ENCODE measurements around the gene MAN1A2.
"Not testable (repeated sequence)": the region's sequence is repeated elsewhere in the genome, so short reads cannot be mapped to it uniquely, and the experiment has no call there.

The MAN1A2 gene

DNA sequence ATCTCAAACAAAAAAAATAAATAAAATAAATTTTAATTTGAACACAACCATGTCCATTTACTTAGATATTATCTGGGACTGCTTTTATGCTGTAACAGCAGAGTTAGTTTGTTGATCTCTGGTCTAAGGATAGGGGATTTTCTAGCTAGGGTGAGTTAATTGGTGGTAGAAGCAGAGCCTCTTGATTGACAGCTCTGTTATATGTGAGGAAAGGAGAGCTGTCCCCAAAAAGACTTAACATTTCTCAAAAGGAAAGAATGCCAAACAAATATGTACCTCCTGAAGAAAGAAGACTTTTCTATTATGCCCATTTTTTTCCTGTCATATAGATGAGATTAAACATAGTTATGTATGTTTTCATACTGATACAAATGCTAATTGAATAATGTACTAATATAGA lies 37.8 kb downstream of the MAN1A2 start:
- no peak for DNase-seq

DNA sequence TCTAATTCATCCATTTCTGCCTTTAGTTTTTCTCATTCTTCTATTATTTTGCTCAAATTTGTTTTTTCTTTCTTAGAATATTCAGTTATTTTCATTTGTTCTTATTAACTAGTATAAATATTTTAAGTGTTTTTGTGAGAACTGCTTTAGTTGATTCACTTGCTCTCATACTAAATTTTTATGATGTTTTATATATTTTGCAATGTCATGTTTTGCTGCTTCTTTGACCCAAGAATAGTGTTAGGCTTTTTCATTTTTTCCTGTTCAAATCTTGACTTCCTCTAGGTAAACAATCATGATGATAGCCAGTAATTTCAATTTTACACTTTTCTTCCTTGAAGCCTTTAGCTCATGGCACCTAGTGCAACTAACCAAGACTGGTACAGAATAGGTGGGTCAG lies 45.2 kb downstream of the MAN1A2 start:
- no peak for DNase-seq

DNA sequence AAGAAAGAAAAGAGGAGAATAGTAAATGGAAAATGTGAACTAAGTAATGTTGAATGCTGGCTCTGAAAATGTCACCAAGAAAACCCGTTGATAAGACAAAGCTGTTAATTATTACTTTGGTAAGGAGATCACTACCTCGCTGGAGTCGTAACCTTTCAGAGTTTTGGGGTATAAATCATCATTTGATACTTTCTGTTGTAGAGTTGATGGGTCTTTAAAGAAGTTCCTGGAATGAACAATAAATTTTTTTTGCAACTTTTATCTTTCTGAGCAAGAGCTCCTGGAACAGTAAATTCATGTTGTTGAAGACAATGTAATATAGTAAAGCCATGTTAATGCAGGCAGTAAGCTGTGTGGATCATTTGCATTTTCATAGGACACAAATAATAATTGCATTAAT lies 46.2 kb downstream of the MAN1A2 start:
- DNase-seq: no peak

DNA sequence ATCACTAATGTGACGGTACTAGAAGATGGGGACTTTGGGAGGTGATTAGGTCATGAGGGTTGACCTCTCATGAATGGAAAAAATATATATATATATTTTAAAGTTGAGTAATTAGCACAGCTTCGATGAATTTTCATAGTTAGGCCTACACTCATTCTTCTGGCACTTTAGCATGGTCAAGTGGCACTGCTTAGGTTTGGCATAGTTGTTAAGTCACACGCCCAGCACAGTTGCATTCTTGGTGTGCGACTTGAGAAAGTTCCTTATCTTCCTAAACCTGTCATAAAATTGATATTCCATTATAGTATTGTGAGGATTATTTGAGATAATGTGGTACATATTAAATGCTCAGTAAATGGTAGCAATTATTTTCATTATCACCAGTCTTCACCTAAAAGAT lies 47.7 kb downstream of the MAN1A2 start:
- no peak for DNase-seq

DNA sequence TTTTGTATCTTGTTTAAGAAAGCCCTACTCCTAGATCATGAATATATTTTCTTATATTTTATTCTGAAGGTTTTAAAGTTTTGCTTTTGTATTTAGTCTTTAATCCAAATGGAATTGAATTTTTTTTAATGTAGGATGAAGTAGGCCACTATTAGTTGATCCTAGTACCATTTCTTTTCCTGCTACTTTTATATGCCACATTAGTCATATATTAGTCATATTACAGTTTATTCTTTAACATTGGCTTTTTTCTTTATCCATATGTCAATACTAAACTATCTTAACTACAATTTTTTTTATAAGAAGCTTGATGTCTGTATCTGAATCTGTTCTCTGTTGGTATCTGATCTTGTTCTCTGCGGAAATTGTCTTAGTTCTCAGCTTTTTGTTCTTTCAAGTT lies 48.8 kb downstream of the MAN1A2 start:
- DNase-seq: no peak

DNA sequence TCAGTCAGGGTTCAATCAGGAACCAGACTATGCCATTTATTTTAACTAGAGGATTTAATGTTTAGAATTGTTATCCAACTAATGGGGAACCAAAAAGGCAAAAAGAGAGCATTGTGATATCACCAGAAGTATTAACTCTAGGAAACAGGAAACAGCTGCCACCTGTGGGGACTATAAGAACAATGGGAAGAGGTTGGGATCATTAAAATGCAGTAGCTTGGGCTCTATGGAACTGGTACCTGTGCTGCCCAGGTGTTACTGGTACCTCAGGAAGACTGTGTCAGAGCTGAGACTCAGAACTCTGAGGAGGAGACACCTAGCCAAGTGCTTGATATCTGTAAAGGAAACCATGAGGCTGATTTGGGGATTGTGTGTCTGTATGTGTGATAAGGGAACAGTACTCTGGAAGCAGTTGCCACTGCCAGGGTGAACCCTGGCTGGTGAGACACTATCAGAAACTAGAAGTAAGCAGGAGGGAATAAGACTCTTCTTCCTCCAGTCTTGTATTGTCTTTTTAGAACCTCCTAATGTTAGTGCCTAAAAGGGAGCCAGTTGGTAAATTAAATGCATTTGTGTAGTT lies 49.4 kb downstream of the MAN1A2 start:
- DNase-seq: no peak

DNA sequence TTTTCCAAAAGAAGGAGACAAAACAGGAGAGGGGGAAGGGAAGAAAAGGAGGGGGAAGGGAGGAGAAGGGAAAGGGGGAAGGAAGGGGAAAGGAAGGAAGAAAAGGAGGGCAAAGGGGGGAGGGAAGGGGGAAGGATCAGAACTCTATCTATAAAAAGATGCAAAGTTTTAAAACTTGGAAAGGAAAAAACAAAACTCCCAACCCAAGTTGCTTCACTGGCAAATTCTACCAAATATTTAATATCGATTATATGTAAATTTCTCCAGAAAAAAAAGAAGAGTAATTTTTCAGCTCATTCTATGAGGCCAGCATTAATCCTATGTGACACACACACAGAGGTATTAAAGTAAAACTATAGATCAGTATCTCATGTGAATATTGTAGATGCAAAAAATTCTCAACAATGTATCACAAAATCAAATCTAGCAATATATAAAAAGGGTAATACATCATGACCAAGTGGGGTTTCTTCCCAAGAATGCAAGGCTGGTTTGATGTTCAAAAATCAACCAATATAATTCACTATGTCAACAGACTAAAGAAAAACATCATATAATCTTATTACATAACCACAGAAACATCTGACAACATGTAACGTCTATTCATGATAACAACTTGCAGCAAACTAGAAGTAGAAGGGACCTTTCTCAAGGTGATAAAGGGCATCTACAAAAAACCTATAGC lies 57.9 kb downstream of the MAN1A2 start:
- no peak for DNase-seq

DNA sequence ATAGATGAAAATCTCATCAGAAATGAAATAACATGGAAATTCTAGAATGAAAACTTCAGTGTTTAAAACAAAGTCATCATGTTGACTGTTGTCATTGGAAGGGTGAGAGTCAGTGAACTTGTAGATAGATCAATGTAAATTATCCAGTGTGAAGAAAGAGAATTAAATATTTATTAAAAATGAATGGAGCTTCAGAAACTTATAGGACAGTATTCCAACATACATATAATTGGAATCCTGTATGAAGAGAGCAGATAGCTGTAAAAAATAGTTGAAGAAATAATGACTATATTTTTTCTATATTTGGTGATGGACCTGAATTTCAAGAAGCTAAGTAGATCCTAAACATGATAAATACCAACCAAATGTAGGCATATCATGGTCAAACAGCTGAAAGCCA lies 60.0 kb downstream of the MAN1A2 start:
- no peak for DNase-seq

DNA sequence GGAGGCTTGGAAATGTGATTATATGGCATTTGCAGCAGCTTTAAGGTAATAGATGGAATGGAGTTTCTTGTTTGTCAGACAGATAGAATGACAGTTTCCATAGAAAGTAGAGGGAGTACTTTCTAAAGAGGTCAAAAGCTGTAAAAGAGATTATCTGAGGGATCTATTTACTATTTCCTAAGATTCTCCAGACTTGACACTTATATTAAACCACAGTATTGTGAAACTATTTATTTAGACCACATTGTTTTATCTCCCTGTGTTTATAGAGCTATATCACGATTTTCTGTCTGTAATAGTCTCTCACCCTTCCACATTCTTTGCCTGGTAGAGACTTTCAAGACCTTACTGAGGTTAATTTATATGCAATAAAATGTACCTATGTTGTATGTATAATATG lies 66.7 kb downstream of the MAN1A2 start:
- no peak for DNase-seq

DNA sequence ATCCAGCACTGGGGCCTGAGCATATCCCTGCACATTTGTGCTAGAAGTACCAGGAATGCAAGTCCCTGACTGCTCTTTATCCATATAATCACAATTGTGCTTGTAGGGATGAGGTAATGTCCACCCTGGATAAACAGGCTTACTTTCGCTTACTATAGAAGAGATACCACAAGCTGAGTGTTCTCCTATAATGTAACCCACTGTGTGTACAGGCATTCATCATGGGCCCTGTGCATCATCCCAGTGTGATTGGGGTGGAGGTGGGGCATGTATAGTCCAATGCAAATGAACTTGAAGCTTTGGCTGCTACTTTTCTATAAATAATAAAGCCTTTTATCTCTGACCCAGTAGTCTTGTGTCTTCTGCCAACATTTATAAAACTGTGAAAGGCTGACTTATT lies 69.3 kb downstream of the MAN1A2 start:
- no peak for DNase-seq

DNA sequence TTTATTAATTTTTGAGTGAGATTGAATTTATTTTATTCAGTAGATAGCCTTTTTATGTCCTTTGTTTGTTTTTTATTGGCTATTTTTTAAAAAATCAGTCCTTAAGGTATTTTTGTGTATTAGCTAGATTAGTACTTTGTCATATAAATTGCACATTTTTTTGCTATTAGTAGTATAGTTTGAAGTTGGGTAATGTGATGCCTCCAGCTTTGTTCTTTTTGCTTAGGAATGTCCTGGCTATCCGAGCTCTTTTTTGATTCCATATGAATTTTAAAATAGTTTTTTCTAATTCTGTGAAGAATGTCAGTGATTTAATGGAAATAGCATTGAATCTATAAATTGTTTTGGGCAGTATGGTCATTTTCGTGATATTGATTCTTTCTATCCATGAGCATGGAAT lies 80.4 kb downstream of the MAN1A2 start:
- DNase-seq: no peak

DNA sequence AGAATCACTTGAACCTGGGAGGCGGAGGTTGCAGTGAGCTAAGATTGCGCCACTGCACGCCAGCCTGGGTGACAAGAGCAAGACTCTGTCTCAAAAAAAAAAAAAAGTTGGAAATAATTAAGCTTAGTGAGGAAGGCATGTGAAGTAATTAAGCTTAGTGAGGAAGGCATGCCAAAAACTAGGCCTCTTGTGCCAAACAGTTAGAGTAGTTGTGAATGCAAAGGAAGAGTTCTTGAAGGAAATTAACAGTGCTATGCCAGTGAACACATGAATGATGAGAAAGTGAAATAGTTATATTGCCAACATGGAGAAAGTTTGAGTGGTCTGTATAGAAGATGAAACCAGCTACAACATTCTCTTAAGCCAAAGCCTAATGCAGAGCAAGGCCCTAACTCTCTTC lies 85.0 kb downstream of the MAN1A2 start:
- DNase-seq: no peak

DNA sequence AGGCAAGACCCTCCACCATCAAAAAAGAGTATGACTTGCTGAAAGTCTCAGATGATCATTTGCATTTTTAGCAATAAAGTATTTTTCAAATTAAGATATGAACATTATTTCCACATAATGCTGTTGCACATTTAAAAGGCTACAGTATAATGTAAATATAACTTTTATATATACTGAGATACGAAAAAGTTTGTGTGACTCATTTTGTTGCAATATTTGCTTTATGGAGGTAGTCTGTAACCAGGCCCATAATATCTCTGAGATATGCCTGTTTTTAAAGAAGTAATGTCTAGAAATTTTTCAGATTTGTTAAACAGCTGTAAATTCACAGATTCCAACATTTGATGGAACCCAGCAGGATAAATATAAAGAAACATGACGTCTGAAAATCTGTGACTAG lies 86.7 kb downstream of the MAN1A2 start:
- no peak for DNase-seq

DNA sequence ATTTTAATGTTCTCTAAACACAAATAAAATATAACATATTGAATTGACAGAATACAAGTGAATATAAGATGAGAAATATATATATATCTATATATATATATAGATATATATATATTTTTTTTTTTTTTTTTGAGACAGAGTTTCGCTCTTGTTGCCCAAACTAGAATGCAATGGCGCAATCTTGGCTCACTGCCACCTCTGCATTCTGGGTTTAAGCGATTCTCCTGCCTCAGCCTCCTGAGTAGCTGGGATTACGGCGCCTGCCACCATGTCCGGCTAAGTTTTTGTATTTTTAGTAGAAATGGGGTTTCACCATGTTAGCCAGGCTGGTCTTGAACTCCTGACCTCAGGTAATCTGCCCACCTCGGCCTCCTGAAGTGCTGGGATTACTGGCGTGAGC lies 91.2 kb downstream of the MAN1A2 start:
- not testable (repeated sequence) for DNase-seq

DNA sequence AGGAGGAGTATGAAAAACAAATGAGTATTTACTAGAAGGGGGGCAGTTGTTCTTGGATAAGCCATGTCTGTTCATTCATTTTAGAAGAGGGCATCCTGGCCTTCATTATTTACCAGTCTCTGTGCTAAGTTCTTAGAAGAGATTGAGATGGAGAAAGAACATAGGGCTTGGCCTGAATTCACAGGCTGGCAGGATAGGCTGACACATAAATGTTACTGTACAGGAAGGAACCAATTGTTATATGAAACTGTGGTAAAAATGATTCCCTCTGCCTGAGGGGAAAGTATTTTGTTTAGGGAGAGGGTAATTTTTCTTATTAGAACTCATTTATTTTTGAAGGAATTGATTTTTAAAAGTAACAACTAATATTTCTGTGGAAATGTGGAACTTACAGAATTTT lies 99.5 kb downstream of the MAN1A2 start:
- DNase-seq: no peak

DNA sequence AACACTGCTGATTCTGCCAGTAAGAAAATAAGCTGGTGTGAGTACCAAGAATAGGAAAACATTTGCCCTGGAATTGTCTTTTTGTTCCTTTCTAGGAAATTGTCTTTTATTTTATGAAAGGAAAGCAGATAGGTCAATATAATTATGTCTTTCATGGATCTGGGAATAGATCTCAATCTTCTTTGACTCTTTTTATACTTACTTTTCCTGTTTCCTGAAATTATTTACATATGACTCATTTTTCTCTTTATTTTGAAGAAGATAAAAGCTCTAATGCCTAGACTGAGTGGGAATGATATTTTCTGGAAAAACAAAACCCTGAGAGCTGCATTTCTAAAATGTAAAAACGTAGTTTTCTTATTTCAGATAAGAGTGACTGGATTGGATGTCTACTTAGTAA lies 100.1 kb downstream of the MAN1A2 start:
- no peak for DNase-seq

DNA sequence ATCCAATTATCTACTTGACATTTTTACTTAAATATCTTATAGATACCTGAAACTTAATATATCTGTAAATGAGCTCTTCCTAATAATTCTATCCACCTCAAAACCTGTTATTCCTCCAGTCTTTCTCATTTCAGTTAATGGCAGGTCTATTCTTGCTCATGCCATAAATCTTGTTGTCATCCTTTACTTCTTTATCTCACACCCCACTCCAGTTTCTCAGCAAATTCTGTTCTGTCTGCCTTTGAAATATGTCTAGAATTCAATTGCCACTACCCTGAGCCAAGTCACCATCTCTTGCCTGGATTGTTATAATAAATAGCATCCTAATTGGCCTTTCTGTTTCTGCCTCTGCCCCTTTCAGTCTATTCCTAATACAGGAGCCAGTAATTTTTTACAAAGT lies 105.8 kb downstream of the MAN1A2 start:
- DNase-seq: no peak

DNA sequence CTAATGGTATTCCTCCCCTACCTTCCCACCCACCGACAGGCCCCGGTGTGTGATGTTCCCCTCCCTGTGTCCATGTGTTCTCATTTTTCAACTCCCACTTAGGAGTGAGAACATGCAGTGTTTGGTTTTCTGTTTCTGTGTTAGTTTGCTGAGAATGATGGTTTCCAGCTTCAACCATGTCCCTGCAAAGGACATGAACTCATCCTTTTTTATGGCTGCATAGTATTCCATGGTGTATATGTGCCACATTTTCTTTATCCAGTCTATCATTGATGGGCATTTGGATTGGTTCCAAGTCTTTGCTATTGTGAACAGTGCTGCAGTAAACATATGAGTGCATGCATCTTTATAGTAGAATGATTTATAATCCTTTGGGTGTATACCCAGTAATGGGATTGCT lies 108.2 kb downstream of the MAN1A2 start:
- not testable (repeated sequence) for DNase-seq

DNA sequence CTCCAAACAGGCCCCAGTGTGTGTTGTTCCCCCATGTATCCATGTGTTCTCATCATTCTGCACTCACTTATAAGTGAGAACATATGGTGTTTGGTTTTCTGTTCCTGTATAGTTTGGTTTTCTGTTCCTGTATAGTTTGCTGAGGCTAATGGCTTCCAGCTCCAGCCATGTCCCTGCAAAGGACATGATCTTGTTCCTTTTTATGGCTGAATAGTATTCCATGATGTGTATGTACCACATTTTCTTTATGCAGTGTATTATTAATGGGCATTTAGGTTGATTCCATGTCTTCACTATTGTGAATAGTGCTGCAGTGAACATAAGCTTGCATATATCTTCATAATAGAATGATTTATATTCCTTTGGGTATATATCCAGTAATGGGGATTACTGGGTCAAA lies 111.8 kb downstream of the MAN1A2 start:
- DNase-seq: no peak

DNA sequence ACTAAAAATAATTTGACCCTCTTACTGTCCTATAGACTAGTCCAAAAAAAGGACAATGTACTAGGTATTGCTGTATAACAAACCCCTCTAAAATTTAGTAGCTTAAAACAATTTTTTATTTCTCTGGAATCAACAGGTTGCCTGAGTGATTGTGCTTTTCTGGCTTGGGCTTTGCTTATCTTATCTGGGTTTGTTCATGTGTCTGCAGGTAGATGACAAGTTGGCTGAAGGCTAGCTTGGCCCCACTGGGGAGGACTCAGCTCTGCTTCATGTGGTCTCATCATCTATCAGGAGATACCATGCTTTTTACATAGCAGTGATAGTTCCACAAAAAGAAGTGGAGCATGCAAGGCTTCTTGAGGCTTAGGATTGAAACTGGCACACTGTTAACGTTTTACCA lies 114.2 kb downstream of the MAN1A2 start:
- DNase-seq: no peak

DNA sequence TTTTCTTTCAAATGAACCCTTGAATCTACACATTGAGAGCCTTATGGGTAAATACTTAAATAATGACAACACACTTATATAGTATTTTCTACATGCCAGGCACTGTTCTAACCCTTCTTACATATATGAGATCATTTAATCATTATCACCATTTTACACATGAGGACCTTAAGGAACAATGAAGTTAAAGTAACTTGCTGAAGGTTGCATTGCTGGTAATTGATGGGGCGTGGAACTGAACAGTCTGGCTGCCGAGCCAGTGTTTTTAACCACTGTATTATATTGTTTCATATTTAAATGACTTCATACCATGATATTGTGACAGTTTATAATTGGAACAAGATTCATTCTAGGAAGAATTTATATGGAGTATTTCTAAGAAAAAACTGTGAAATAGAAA lies 126.7 kb downstream of the MAN1A2 start:
- DNase-seq: no peak

DNA sequence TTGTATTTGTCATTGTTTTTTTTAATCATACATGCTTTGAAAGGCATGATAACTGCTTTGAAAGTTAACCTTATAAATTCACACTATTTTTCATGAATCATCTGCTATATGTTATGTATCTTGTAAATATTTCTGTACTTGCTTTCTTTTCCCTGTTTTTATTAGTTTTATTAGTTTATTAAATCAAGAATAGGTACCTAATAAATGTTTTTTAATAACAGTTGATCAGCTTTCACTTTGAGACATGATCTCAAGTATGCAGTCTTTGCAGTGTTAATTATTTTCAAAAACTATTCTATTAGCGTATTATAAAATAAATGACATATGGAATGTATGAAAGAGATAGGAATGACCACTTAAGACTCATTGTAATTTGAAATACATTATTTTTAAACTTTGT lies 127.8 kb downstream of the MAN1A2 start:
- no peak for DNase-seq

DNA sequence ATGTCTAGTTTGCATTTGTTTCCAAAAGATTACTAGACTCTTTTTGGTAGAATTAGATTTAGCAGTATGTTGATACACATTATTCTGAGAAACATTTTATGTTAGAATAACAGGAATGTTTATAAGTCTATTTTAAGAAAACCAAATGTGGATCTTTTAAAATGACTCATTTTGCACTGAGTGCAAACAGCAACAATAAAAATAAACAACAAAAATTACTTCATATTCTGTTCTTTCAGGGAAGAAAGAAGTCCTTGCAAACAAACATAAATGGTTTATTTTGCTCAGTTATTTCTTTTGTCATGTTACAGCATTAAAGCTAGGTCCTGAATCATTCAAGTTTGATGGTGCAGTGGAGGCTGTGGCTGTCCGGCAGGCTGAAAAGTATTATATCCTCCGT lies 131.8 kb downstream of the MAN1A2 start:
- DNase-seq: no peak

DNA sequence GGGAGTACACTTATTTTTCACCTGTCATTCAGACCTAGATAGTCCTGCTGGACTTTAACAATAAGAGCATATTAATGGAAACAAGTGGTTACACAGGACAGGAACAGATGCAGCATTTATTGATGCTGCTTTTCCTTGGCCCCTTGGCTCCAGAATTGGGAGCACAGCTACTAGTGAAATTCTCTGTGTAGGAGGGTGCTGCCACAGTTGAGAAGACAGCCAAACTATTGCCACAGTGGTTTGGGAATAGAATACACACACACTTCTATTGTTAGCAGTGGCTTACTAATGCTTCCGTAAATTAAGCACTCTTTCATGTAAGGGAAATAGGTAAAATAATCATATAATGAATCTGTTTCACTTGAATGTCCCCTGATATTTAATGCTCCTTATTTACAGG lies 133.3 kb downstream of the MAN1A2 start:
- DNase-seq: no peak

DNA sequence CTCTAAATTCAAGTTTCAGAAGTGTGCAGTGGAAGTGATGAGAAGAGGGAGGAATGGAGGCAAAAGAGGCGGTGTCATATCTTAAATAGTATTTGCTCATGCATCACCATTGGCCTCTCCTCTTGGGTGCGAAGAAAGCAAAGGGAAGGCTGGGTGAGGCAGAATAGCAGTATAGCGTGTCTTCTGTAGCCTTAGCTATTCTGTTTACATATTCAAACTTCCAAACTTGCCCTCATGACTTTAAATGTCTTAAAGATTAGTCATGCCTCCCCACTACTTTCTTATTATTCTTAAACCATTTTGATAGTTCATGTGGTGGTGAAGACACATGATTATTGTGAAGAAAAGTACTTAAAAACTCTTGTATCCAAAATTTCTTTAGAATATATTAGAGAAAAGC lies 134.0 kb downstream of the MAN1A2 start:
- DNase-seq: no peak

Data from stimulated activated CD4-positive, alpha-beta T cell treated with anti-CD3 and anti-CD28 coated beads, Interleukin-4, amount 100 ng/mL, for 24 hours (primary cell).